Right ventricle myocardium inferior (tissue), 1 donor: Measurements from ENCODE around the gene ADM. TPM values are rescaled to one million over a fixed set of nuclear protein-coding genes. Genes with fewer than 3 reads are reported as not detected.

Source experiments
- ATAC-seq: fragments of 200-7000 bp; cut with Tn5 transposase; one replicate; pipeline ENCODE4 v1.9.1; 2020; ENCODE audit warnings: mild to moderate bottlenecking, moderate library complexity
- DNase-seq: peaks from one replicate; pipeline ENCODE4 v3.0.0; 2021; ENCODE audit errors: missing footprints
- intact Hi-C: fragments of 100-400 bp; cut with DNase I; formaldehyde crosslinking; loops from one replicate; pipeline ENCODE4 v1.11.0; 2022
- total RNA-seq: library from RNA; stranded (reverse); fragmentation: NEBNext Ultra II Directional; extraction: Animal tissue kit (Norgen Biotek cat#: 25700); gene quantifications from one replicate; pipeline ENCODE4 v1.2.1, GENCODE V29; 2021
- donor health status: DM: no; HTN: yes; CAD: no; lungs with severe emphysema.

ADM gene
- total RNA-seq, 1 donor from 2014 or later = 14.1 TPM

- intact Hi-C loops = loop anchor here (5.0 kb wide), 5 partner anchors 190 to 735 kb away; partner anchors contain the start of gene WEE1
- DNase-seq (no peak), ATAC-seq (no peak)
Observed at GRCh38 chr11:10307022-10307399, 2.1 kb downstream of the ADM start.

DNA sequence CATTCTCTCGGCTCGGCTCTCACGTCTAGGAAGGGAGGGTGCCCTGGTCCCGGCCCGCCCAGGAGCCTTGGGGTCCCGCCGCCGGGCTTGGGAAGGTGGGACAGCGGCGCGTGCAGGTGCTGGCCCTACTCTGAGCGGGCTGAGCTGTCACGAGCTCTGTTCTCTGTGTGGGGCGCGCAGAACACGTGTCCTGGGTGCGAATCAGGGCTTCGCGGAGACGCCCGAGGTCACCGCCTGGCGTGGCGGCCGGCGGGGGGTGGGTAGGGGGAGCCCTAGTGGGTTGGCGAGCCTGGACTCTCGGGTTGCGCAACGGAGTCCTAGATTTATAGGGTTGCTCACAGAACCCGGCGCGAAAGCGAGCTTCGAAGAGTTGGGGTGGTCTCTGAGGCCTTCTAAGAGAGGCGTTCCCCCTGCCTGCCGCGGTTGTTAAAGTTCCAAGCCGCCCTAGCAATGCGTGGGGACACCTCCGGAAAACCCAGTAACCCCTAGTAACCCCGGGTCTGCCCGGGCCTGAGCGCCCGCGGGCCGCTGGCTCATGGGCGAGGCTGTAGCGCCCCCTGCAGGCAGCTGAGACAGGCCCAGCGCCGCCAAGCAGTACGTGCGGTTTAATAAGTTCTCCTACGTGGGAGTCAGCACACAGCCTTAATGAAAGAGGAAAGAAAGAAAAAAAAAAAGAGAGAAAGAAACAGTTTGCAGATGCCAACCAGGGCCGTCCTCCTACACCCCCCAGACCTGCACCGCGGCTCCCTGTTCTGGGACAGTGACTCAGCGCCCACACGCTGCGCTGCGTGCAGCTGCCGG, 2.7 kb downstream of the ADM start:
- intact Hi-C loops = loop anchor here (1.0 to 5.0 kb wide), 7 partner anchors 59 to 735 kb away; partner anchors contain the start of gene WEE1
- ATAC-seq = peak; percentile 66
- peak; percentile 92 for DNase-seq

DNA sequence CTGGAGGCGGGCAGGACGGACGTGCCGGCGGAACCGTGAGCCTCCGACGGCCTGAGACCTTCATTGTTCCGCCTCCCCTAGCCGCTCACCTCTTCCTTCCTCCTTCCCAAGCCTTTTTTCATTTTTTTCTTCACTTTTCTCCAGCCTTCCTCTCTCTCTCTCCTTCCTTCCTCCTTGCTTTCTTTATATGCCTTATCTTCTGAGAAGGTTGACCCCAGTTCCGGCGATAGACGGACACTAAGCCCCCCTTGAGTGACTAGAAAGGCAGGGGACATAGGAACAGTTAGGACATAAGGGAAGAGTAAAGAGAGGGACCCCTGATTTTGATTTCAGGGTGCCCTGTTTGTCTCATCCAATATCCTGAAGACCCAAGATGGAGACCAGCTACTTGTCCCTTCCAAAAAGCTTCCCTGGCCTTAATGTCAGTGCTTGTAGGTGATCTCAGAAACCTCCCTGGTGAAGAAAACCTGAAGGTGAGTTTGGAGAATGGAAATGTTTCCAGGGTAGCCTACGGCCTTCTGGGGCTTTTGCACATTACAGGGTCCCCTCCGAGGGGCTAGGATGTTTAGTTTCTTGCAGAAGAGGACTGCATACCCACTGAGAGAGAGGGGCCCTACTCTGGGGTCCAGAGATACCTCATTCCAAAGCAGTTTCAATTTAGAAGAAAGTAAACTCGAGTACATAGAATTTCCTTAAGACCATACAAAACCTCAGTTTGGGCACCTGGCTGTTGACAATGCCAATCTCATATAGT, 3.5 kb downstream of the ADM start:
- ATAC-seq (no peak), DNase-seq (no peak)
- intact Hi-C loops = loop anchor here (1.0 to 5.0 kb wide), 7 partner anchors 58 to 736 kb away; partner anchors contain the start of gene WEE1

DNA sequence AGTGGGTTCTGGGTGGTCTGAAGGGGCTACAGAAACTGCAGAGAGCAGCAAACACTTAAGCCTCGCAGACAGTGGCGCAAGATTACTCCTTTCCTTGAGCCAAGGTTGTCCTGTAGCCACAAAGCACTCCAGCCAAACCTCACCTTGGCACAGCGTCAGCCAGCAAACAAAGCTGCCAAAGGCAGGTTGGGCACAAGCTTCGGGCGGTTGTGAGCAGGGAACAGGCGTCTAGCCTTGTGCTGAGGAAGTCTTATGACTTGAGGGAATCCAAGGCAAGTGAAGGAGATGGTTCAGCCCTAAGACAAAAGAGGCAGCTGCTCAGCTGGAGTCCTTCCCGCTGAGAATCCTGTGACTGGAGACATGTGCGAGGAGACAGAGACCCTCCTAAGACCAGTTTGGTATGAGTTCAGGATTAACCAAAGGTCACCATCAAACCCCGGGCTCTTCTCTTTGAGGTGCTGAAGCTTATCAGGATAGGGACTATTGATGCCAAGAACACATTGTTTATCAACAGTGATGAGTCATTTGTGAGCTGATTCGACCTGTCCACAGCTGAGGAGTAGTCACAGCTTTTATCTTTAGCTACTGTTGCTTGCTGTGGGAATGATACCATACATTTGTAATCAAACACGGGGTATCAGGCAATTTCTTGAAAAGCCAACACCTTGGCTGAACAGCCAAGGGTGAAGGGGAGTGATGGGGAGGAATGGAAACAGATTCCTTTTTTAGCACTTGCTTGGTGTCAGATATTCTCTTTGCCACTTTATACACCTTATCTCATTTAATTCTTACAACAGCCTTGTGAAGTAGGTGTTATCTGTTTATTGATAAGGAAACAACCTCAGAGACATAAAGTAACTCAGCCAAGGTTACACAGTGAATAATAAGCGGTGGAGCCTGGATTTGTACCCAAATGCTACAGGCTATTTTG, 4.6 kb downstream of the ADM start:
- DNase-seq = no peak
- intact Hi-C loops = loop anchor here (2.0 to 5.0 kb wide), 6 partner anchors 57 to 737 kb away; partner anchors contain the start of gene WEE1

GRCh38 chr11:10310301-10310841, 5.5 kb downstream of the ADM start:
- DNase-seq (no peak), ATAC-seq (no peak)
- intact Hi-C loops = no loop called here

More for the DNA sequence above, 4.6 kb downstream of the ADM start:
- ATAC-seq = no peak

- DNase-seq (no peak), ATAC-seq (no peak)
- intact Hi-C loops = no loop called here
Observed at GRCh38 chr11:10311802-10312201, 6.9 kb downstream of the ADM start.

DNA sequence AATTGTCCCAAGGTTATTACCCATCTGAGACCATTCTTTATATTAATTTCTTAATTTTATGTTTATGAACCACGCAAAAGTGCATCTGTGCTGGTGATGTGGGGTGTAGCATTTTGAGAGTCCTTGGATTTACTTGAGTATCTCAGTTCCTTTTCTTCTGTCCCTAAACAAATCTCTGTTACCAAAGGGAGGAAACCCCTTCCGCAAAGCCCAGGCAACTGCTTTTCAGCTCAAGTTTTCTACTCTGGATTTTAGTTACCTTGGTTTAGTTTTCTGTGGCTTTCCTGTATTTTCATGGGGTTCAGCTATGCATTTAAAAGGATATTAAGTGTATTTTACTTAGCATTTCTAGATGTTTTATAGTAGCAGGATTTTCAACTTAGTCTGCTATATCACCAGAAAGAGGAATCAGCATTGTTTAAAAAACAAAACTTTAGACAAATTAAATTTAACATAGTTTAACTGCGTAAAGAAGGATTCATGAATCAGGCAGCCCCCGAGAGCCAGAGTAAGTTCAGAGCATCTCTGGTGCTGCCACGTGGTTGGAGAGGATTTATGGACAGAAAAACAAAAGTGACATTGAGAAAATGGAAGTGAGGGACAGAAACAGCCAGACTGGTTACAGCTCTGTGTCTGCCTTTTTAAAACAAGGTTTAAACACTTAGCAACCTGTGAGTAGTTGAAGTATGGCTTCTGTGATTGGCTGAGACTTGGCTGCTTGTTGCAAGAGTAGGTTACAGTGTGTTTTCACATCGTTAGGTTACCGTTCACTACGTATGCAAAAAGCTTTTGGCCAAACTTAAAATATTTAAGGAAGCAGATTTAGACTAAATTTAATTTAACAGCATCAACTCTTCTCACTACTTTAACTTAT, 9.6 kb downstream of the ADM start:
- intact Hi-C loops = no loop called here
- peak; percentile 63 for ATAC-seq
- no peak for DNase-seq

- DNase-seq (no peak), ATAC-seq (no peak)
- intact Hi-C loops = no loop called here
Observed at GRCh38 chr11:10315083-10315482, 10.2 kb downstream of the ADM start.

DNA sequence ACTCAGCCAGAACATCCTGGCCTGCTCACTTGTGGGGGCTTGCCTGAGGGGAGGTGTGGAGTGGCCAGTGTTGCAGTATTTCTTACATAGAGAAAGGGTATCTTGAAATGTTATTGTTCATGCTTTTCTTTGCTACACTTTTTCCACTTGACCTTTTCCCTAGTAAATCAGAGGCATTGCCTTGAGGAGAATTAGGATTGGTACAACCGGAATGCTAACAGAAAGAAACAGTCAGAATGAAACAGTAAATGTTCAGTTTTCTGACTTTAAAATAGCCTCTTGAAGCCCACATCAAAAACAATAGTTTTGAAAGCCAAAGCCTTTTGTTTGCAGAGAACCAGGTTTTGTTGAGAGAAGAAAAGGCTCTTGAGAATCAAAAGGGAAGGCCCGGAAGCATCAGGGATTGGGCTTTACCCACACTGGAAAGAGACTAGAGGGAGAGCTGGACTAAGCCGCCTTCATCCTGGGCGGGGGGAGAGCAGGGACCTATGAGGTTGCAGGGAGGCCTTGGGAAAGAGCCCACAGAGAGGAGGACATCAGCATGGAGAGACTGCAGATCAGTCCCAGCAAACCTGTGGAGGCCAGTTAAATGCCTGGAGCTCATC, 12.4 kb downstream of the ADM start:
- intact Hi-C loops = no loop called here
- peak; percentile 17 for ATAC-seq
- no peak for DNase-seq

- intact Hi-C loops = no loop called here
- ATAC-seq = no peak
Observed at GRCh38 chr11:10317776-10318526, 13.1 kb downstream of the ADM start.

GRCh38 chr11:10318527-10318802, 13.6 kb downstream of the ADM start:
- no peak for ATAC-seq
- DNase-seq = no peak
- intact Hi-C loops = no loop called here

More at GRCh38 chr11:10317776-10318526, 13.1 kb downstream of the ADM start:
- DNase-seq = no peak

- DNase-seq (no peak), ATAC-seq (no peak)
- intact Hi-C loops = loop anchor here (5.0 kb wide), 1 partner anchor 348 kb away; no protein-coding TSS in a partner anchor
Observed at GRCh38 chr11:10319702-10320558, 15.1 kb downstream of the ADM start.

DNA sequence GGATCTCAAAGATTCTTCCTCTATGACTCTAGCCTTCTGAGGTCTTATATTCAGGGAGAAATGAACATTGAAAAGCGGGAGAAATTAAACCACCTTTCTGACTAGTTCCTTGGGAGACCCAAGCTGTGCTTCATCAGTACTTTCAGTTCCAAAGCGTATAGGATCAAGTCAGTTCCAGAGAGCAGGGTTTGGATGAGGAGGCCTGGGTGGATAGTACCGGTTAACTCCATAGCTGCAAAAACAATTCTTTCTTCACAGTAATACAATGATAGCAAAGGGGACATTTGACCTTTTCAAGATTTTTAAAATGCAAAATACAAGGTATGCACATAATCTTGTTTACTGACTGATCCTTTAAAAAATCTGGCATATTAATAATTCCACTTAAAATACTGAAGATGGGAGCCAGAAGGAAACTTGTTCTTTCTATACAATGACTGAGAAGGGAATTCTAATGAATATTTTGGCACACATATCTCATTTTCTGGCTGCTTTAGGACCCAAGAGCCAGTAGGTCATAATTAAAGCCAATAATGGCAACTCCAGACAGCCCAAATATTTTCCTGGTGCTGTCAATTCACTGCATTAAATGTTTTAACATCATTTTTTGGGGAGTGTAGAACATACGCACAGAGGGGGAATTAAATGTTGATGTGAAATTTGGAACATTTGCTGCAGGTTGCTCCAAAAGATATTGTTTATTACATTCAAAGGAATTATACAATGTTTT, 16.0 kb downstream of the ADM start:
- ATAC-seq (no peak), DNase-seq (no peak)
- intact Hi-C loops = loop anchor here (5.0 kb wide), 1 partner anchor 349 kb away; no protein-coding TSS in a partner anchor

DNA sequence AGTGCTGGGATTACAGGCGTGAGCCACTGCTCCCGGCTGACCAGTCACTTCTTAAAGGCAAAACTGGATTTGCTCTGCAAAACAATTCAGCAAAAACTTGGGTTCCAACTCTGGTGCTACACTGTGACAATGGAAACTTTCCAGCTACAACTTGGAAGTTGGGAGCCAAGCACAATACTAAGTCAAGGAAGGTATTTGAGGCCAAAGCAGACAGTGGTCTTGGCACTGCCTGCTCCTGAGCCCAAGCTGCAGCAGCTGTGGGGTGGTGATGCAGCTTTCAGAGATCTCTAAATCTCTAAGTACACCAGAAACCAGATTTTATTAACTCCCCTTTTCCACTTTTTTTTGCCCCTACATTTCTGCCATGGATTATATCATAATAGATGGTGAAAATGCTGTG, 17.5 kb downstream of the ADM start:
- DNase-seq = no peak
- intact Hi-C loops = loop anchor here (5.0 kb wide), 1 partner anchor 350 kb away; no protein-coding TSS in a partner anchor
- ATAC-seq = no peak
